Fibroblast of skin of right quadriceps (primary cell): ENCODE data around the gene ATP6V1B1.

Experiments
- DNase-seq: peaks from one replicate; pipeline ENCODE4 v3.0.0-alpha.2; 2013

Gene ATP6V1B1

DNA sequence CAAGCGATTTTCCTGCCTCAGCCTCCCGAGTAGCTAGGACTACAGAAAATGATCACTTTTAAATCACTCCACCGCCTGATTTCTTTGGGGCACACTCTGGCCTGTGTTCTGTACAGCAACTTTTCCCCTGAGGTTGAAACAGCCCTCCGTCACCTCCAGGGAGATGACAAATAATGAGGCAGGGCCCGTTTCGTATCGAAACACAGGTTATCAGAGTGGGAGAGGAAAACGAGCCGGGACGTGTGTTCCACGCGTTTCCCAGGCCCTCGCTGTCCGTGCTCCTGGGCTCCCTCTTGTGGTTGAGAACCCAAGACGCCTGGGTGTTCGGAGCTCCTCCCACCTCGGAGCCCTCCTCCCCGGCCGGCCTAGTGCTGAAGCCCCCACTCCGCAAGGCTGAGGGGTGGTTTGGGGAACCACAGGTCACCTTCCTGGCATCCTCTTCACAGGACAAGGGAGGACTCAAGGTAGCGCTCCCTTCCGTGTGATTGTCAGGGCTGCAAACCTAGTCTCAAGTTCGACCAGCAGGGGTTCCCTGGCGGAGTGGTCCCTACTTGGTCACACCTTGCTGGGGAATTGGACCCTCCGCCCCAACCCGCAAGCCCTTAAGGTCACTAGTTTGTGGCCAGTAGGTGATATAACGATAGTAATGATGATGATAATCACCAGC is 12.8 kb downstream of the ATP6V1B1 start:
- DNase-seq: peak; percentile 68

DNA sequence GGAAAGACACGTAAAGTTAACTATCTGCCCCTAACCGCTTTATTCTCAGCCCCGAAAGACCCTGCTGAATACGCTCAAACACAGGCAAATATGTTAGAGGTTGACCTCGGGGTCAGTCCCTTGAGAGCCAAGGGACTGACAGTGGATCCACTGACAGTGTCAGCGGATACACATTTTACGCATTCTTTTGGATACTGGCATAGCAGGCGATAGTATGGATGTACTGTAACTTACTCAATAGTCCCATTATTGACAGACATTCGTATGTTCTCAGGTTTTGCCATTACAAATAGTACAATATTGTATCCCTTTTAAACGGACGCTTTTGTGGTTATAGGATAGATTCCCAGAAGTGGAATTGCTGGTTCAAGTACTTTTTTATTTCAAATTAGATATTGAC is 13.4 kb downstream of the ATP6V1B1 start:
- DNase-seq: no peak

DNA sequence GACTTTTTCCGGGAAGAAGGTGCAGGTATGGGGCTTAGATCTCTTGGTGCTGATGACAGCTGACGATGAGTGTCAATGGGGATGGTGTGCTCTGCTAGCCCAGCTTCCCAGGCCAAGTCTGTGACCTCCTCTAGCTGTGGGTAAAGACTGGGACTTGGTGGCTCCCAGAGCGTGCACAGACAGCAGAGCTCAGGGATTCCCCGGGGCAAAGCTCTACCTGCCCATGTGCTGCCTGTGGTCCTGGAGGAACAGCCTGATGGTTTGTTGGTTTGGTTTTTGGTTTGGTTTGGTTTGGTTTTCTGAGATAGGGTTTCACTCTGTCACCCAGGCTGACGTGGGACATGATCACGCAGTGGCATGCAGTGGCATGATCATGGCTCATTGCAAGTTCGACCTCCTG is 19.2 kb downstream of the ATP6V1B1 start:
- DNase-seq: no peak

DNA sequence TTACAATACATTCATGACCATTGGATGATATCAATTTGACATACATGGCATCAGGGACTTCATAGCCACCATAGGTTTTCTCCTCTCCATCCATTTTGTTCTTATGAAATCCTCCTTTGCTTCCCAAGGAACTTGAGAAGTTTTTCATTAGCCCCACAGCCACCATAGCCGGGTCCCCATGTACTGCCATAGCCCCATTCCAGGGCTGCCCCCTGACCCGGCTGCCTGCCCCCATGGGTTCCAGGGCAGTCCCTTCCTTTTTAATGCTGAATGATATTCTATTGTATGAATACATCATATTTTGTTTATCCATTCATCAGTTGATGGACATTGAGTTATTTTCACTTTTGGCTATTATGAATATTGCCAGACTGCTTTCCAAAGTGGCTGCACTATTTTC is 20.4 kb downstream of the ATP6V1B1 start:
- no peak for DNase-seq

DNA sequence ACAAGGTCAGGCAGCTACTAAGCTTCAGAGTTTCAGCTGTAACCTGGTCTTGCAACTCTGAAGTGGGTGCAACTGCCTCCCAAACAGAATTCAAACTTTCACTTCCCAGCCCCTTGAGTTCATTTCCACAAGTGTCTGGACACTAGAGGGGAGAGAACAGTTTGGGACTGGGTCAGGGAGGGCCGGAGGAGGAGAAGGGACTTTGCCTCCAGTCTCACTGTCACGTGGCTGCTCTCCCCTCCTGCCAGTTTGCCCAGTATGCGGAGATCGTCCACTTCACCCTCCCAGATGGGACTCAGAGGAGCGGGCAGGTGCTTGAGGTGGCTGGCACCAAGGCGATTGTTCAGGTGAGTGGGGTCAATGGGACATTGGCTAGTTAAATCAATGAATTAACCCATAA is 22.1 kb downstream of the ATP6V1B1 start:
- no peak for DNase-seq

DNA sequence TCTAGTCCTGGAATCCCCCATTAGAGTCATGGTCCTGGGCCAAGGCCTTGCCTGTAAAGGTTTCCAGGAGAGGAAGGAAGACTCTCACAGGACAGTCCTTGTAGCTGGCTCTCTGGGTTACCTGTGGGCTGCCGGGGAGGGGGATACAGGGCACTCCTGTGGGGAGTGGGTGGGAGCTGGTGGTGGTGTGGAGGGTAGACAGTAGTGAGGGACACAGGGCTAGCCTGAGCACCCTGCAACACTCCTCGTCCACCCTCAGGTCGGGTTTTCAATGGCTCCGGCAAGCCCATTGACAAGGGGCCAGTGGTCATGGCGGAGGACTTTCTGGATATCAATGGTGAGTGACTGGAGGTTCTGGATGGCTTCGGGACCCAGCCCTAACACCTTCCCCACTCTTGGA is 23.1 kb downstream of the ATP6V1B1 start:
- DNase-seq: no peak

DNA sequence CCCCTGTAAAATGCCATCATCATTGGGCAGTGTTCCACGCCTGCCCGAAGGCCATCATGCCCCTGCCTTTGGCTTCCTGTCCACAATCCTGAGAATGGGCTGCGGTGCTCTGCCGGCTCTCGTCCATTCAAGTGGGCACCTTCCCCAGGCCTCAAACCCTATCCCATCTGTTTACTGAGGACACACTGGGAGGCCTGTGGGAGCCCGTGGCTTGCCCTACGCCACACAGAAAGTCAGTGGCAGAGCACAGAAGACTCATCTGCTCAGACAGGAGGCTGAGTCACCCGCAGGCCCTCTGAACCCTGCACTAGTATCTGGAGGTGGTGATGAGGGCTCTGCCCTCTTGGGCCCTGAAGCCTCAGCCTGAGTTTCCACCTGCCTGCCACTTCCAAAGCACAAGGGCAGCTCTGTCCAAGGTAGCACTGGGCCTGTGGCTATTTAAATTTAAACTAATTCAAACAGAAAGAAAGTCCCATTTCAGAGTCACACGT is 23.6 kb downstream of the ATP6V1B1 start:
- no peak for DNase-seq

DNA sequence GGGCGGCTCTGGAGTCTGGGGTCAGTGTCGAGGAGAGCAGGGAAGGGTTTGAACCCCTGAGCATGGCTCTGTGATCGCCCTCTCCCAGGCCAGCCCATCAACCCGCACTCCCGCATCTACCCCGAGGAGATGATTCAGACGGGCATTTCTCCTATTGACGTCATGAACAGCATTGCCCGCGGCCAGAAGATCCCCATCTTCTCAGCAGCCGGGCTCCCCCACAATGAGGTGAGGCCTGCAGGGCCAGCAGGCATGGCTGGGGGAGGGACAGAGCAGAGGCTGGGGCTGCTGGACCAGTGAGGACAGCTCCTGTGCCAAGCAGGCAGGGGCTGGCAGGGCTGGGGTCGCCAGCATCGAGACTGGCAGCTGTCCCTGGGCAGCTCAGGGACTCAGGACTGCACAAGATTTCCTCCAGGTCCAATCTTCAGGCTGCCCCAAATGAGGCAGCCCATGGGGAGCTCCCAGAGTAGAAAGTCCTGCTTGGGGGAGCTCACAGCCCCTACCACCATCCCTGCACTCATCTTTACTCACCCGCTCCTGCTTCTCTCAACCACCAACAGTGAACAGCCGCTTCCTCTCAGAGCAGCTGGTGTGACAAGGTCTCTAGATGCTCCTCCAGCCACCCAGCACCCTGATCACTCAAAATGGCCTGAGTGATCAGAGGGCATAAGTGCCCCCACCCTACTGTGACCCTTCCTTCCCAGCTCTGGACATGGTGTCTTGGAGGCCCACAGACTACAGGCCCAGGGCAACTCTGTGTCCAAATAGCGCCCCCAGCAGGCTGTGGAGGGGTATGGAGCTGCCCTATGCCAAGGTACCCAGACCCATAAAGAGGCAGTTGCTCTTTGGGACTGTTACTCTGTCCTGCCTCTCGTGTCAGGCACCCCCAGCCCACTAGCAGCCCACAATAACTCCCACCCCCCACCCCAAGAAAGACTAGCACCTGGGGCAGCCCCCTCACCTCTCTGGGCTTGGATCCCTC is 24.4 kb downstream of the ATP6V1B1 start:
- DNase-seq: no peak

DNA sequence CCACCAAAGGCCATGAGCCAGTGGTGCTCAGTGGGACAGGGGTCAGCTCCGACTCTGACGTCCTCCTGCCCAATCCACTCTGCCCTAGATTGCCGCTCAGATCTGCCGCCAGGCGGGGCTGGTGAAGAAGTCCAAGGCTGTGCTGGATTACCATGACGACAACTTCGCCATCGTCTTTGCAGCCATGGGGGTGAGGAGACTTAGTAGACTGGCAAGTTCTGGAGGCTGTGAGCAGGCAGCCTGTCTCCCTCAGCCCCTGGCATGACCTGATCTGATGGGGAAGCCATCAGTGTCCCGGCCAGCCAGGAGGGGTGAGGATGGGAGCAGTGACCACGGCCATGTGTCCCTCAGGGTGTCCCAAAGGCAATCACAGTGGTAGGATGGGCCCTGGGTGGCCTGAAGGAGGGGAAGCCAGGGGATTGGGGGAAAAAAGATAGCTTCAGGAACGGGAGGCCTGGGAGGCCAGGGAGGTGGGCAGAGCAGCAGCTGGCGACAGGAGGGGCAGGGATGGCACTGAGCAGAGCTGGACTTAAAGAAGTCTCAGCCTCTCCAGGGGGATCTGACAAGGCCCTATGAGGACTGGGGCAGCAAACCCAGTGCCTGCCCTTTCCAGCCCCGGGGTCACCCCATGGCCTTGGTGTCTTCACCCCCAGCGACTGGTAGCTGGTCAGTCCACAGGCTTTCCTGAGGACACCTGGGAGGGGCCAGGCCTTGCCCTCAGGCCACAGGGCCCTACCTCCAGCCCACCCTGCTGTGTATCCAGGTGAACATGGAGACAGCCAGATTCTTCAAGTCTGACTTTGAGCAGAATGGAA is 25.3 kb downstream of the ATP6V1B1 start:
- no peak for DNase-seq

DNA sequence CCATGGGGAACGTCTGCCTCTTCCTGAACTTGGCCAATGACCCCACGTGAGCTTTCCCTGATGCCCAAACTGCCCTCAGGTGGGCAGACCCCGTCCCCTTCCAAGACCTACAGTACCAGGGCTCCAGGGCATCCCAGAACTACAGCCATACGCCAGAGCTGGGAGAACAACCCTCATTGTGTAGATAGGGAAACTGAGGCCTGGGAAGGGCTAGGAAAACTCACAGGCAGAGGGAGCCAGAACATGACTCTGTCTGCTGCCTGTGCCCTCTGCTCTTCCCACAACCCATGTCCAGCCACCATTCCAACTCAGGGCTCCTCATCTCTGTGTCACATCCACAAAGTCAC is 25.9 kb downstream of the ATP6V1B1 start:
- DNase-seq: no peak

DNA sequence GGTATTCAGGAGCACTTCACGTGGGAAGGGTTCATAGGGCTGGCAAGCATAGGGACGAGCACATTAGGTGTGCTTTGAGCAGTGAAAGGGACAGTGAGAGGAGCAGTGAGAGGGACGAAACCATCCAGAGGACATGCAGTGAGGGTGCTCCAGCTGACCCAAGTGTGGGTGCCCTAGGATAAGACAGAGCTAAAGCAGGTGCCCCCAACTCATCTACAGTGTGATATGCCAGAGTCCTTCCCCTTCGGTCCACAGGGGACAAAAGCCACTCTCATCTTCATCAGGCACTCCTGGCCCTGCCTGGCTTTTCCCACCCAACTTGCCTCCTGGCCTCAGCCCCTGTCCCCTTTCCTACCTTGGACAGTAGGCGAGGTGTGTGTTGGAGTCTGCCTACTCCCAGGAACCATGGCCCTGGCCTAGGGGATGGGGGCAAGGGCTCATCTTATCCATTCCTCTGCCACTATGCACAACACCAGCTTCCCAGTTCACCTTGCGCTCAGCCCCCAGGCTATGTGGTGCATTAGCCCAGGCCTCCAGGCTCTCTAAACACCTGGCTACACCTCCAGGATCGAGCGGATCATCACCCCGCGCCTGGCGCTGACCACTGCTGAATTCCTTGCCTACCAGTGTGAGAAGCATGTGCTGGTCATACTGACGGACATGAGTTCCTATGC is 26.6 kb downstream of the ATP6V1B1 start:
- DNase-seq: no peak

DNA sequence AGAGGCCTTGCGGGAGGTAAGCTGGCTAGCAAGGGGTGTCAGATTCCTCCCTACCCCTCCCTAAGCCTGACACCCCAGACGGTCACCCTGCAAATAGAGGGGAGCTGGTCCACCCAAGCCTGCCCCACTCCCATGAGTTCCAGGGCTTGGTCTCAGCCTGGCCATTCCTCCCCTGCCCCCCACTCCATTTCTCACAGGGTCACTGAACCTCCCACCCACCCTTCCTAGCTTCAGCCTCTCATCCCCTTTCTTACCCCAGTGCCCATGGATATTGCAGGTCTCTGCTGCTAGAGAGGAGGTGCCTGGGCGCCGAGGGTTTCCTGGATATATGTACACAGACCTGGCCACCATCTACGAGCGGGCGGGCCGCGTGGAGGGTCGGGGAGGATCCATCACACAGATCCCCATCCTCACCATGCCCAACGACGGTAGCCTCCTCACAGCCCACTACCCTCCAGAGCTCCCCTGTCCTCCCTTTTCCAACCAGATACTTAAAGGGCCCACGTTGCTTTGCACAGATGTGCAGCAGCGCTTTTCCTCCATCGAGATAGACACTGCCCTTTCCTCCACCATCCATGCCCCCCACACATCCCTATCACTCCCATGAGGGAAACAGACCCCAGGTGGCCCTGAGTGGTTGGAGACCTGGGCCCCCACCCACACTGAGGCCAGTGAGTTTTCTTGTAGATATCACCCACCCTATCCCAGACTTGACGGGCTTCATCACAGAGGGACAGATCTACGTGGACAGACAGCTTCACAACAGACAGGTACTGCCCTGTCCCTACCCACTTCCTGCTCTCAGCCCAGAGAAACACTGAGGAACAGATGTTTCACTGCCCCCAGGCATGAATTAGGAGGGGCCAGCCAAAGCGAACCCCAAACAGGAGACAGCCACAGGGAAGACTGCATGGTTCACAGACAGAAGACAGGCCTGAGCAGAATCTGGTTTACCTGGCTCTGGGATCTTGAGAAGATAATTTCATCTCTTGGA is 27.5 kb downstream of the ATP6V1B1 start:
- DNase-seq: no peak

DNA sequence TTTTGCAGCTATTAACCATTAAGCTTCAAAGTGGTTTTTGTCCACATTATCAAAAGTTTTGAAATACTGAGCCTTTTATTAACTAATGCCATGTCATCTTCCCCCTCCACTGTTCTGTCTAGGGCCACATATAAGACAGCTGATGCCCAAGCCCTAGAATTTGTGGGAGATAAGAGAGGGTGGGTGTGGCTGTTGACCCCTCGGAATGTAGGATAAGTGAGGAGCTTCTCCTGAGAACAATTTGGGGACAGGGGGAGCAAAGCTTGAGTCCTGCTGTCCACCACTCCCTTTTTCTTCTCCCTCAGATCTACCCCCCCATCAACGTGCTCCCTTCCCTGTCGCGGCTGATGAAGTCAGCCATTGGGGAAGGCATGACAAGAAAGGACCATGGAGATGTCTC is 28.4 kb downstream of the ATP6V1B1 start:
- no peak for DNase-seq

DNA sequence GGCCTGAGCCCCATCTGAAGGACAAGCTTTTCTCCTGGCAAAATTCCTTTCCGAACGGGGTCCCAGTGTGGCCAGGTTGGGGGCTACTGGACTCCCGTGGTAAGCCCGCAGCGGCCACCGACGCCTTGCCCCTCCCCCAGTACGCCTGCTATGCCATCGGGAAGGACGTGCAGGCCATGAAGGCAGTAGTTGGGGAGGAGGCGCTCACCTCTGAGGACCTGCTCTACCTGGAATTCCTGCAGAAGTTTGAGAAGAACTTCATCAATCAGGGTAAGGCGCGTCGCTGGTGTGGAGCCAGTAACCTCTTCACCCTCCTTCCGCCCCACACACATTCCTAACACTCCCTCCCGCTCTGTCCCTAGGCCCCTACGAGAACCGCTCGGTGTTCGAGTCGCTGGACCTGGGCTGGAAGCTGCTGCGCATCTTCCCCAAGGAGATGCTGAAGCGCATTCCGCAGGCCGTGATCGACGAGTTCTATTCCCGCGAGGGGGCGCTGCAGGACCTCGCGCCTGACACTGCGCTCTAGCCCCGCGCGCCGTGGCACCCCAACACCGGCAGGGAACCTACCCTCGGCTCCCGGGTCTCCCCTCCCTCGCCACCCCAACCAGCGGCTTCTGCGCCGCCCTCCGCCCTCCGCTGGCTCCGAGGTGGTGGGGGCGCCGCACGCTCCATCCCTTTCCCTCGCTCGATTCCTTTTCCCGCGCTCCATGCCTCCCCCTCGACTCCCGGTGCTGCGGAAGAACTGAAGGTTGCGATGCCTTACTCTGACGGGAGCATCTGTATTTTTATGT is 29.1 kb downstream of the ATP6V1B1 start:
- DNase-seq: peak; percentile 45

DNA sequence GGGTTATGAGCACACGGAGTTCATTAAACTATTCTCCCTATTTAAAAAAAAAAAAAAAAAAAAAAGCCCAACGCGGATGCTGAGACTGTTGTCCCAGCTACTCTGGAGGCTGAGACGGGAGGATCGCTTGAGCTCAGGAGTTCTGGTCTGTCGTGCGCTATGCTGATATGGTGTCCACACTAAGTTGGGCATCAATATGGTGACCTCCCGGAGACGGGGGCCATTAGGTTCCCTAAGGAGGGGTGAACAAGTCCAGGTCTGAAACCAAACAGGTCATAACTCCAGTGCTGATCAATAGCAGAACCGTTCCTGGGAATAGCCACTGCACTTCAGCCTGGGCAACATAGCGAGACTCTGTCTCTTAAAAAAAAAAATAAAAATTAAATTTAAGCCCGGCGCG is 29.8 kb downstream of the ATP6V1B1 start:
- DNase-seq: no peak

DNA sequence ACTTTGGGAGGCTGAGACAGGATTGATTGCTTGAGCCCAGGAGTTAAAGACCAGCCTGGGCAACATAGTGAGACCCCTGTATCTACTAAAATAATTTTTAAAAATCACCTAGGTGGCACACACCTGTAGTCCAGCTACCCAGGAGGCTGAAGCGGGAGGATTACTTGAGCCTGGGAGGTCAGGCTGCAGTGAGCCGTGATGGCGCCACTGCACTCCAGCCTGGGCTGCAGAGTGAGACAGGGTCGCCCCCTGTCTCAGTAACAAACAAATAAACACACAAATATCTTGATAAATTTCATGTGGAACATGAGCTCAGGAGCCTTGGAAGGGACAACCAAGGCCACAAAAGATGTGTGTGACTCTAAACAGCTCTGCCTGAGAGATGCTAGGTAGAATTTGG is 31.0 kb downstream of the ATP6V1B1 start:
- DNase-seq: no peak

DNA sequence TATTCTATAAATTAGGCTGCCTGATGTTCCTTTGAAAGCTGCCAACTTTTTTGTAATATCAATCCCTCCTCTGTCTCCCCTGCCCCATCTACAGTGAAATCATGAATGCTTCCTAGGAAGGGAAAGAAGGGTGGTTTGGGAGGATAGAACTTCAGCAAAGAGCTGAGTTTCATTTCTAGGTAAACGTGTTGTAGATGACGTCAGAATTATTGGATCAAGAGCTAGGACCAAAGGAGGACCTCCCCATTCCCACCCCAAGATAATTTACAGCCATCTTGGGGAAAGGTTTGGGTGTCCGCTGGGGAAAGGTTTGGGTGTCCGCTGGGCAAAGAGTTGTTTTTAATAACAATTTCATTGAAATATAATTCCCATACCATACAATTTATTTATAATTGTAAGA is 31.5 kb downstream of the ATP6V1B1 start:
- no peak for DNase-seq

DNA sequence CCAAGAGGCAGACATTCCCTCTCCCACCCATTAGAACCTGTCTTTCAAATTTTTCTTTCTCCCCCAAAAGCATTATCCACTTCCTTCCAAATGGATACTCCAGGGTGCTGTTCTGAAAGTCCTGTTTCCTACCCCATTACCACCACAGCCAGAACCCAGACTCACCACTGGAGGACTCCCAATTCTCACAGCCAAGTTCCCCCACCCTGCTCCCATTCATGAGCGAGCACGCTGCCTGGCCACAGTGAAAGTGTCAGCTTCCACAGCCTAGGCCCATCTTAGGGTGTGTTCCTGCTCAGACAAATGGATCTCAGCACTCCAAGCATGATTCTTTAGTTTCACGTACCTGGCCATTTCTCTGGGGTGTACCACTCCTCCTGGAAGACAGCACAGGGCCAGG is 38.9 kb downstream of the ATP6V1B1 start:
- DNase-seq: no peak

DNA sequence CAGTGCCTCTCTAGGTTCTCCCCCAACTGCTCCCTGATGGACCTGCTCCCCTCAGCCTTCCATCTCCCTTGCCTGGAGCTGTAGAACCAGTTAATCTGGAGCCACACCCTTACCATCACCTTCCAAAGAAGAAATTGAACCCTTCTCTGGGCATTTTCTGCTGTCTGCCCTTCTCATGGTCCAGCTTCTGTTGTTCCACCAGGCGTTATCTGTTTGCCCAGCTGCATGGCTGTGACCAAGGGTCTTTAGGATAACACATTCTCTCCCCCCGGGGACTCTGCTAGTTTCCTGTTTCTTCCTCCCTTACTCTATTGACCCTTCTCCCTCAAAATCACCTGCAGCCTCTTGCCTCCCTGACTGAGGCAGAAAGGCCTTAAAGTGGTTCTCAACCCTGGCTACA is 39.5 kb downstream of the ATP6V1B1 start:
- no peak for DNase-seq

DNA sequence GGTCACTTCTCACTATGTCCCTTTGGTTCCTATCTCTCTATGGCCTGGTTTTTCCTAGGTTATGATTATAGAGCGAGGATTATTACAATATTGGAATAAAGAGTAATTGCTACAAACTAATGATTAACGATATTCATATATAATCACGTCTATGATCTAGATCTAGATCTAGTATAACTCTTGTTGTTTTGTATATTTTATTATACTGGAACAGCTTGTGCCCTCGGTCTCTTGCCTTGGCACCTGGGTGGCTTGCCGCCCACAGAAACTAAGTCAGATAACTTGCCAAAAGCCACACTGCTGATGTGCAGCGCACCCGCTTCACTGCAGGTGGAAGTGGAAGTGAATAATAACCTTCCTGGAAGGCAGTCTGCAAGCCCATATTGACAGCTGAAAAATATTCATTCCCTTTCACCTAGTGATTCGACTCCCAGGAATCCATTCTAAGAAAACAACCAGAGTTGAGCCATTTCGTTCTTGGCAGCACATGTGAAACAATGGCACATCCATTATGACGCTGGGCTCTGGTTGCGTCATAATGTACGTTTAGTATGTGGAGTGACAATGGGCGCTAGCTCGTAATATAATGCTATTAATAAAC is 42.0 kb downstream of the ATP6V1B1 start:
- DNase-seq: peak; percentile 80
